HepG2 (cell line): ENCODE data around the gene PSMG3. TPM values are rescaled to one million over a fixed set of nuclear protein-coding genes. Genes with fewer than 3 reads are reported as not detected.
A peak's percentile ranks its signal among the peaks of the same experiment; 100 is the strongest.

ENCODE experiments used
- ATAD3A ChIP-seq: sonication (generic); formaldehyde crosslinking; IDR thresholded peaks from 2 replicates; pipeline ENCODE4 v1.4.0; 2020; ENCODE audit warnings: missing genetic modification reagents
- DNMT1 ChIP-seq: sonication (generic); formaldehyde crosslinking; IDR thresholded peaks from 2 replicates; pipeline ENCODE4 v1.5.1; 2020; ENCODE audit warnings: mild to moderate bottlenecking, missing genetic modification reagents
- GMEB2 ChIP-seq: IDR thresholded peaks from 2 replicates; pipeline ENCODE4 v1.6.1; 2016; ENCODE audit warnings: missing biosample characterization, missing genetic modification reagents, low read depth
- HBP1 ChIP-seq: IDR thresholded peaks from 2 replicates; pipeline ENCODE4 v1.6.1; 2016; ENCODE audit warnings: low read depth, control low read depth
- KDM4B ChIP-seq: sonication (generic); formaldehyde crosslinking; IDR thresholded peaks from 2 replicates; pipeline ENCODE4 v1.4.0; 2020; ENCODE audit warnings: missing genetic modification reagents
- RBAK ChIP-seq: sonication (generic); formaldehyde crosslinking; IDR thresholded peaks from 2 replicates; pipeline ENCODE4 v1.5.1; 2020; ENCODE audit warnings: mild to moderate bottlenecking, missing genetic modification reagents
- TFDP2 ChIP-seq: sonication (generic); formaldehyde crosslinking; IDR thresholded peaks from 2 replicates; pipeline ENCODE4 v1.4.0; 2020; ENCODE audit warnings: missing genetic modification reagents
- THYN1 ChIP-seq: sonication (generic); formaldehyde crosslinking; IDR thresholded peaks from 2 replicates; pipeline ENCODE4 v1.8.1; 2023; ENCODE audit warnings: low read depth, mild to moderate bottlenecking, moderate library complexity, missing genetic modification reagents, borderline replicate concordance
- ZFY ChIP-seq: sonication (generic); formaldehyde crosslinking; IDR thresholded peaks from 2 replicates; pipeline ENCODE4 v1.4.0; 2020; ENCODE audit warnings: missing genetic modification reagents
- ZMAT3 ChIP-seq: sonication (generic); formaldehyde crosslinking; conservative IDR thresholded peaks from 2 replicates; pipeline ENCODE4 v1.7.0; 2021; ENCODE audit warnings: missing genetic modification reagents
- ZNF34 ChIP-seq: sonication (generic); formaldehyde crosslinking; IDR thresholded peaks from 2 replicates; pipeline ENCODE4 v1.4.0; 2020; ENCODE audit warnings: mild to moderate bottlenecking, missing genetic modification reagents, borderline replicate concordance
- ZNF530 ChIP-seq: sonication (generic); formaldehyde crosslinking; IDR thresholded peaks from 2 replicates; pipeline ENCODE4 v1.5.0; 2020; ENCODE audit warnings: low read depth, mild to moderate bottlenecking, missing genetic modification reagents
- ZNF552 ChIP-seq: sonication (generic); formaldehyde crosslinking; IDR thresholded peaks from 2 replicates; pipeline ENCODE4 v1.9.0; 2022; ENCODE audit warnings: missing genetic modification reagents, mild to moderate bottlenecking, borderline replicate concordance
- ZNF615 ChIP-seq: sonication (generic); formaldehyde crosslinking; IDR thresholded peaks from 2 replicates; pipeline ENCODE4 v1.5.0; 2020; ENCODE audit warnings: mild to moderate bottlenecking, missing genetic modification reagents, borderline replicate concordance
- ZNF788 ChIP-seq: sonication (generic); formaldehyde crosslinking; IDR thresholded peaks from 2 replicates; pipeline ENCODE4 v1.5.0; 2020; ENCODE audit warnings: mild to moderate bottlenecking, missing genetic modification reagents, borderline replicate concordance
- polyA plus RNA-seq, 8 experiments: library from polyadenylated mRNA; depleted of rRNA in 3 of 8; stranded (reverse) in 7 of 8; unstranded in 1 of 8; fragments of >200 nt; fragmentation: Illumina TruSeq in 4 of 8; extraction: Trizol in 4 of 8; gene quantifications; 2 replicates each; pipeline versions ENCODE4 v1.2.1 to v1.2.3, GENCODE V29; 2011 to 2016; ENCODE audit warnings: low read depth in 4 of 8, missing spikeins in 1 of 8, mixed read lengths in 1 of 8; ENCODE audit not compliant: insufficient read depth in 1 of 8
- total RNA-seq, 5 experiments: library from RNA; depleted of rRNA; stranded (reverse); fragments of >200 nt; fragmentation: Illumina TruSeq; extraction: Trizol; gene quantifications; 2 replicates each; pipeline ENCODE4 v1.2.3, GENCODE V29; 2016; ENCODE audit warnings: low read depth in 1 of 5
- TF ChIP-seq, protein P1 (sequence below): sonication (generic); formaldehyde crosslinking; conservative IDR thresholded peaks from 2 replicates; pipeline ENCODE4 v1.4.0; 2020; ENCODE audit warnings: missing genetic modification reagents
- TF ChIP-seq, protein P2 (sequence below): sonication (generic); formaldehyde crosslinking; IDR thresholded peaks from 2 replicates; pipeline ENCODE4 v1.4.0; 2020; ENCODE audit warnings: missing genetic modification reagents

The PSMG3 gene
- total and polyA plus RNA-seq, 2 of the 13 experiments (the other 11 are each of a cell fraction or from before 2014, with no cell fraction given): 29.6 to 48.4 TPM

GRCh38 chr7:1555046-1555812 is 14.6 kb downstream of the PSMG3 start (continued):
- TF ChIP-seq ZNF615 (no peak), DNMT1 (CRISPR knock-in tag) (no peak), ATAD3A (CRISPR knock-in tag) (no peak), ZNF788 (peak; percentile 74), KDM4B (CRISPR knock-in tag) (peak; percentile 14; the same call in 1 of the 2 replicates), ZNF552 (CRISPR knock-in tag) (no peak), ZFY (CRISPR knock-in tag) (no peak), RBAK (CRISPR knock-in tag) (no peak), GMEB2 (CRISPR knock-in tag) (no peak), ZNF530 (no peak), TFDP2 (CRISPR knock-in tag) (0 out of 2 replicates have a peak, but pooled peaks have one; percentile 32), ZMAT3 (CRISPR knock-in tag) (no peak), THYN1 (CRISPR knock-in tag) (no peak), ZNF34 (CRISPR knock-in tag) (no peak), HBP1 (CRISPR knock-in tag) (no peak; the same call in 1 of the 2 replicates)
- TF ChIP-seq, protein P1, sequence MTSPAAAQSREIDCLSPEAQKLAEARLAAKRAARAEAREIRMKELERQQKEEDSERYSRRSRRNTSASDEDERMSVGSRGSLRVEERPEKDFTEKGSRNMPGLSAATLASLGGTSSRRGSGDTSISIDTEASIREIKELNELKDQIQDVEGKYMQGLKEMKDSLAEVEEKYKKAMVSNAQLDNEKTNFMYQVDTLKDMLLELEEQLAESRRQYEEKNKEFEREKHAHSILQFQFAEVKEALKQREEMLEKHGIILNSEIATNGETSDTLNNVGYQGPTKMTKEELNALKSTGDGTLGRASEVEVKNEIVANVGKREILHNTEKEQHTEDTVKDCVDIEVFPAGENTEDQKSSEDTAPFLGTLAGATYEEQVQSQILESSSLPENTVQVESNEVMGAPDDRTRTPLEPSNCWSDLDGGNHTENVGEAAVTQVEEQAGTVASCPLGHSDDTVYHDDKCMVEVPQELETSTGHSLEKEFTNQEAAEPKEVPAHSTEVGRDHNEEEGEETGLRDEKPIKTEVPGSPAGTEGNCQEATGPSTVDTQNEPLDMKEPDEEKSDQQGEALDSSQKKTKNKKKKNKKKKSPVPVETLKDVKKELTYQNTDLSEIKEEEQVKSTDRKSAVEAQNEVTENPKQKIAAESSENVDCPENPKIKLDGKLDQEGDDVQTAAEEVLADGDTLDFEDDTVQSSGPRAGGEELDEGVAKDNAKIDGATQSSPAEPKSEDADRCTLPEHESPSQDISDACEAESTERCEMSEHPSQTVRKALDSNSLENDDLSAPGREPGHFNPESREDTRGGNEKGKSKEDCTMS: no peak
- TF ChIP-seq, protein P2, sequence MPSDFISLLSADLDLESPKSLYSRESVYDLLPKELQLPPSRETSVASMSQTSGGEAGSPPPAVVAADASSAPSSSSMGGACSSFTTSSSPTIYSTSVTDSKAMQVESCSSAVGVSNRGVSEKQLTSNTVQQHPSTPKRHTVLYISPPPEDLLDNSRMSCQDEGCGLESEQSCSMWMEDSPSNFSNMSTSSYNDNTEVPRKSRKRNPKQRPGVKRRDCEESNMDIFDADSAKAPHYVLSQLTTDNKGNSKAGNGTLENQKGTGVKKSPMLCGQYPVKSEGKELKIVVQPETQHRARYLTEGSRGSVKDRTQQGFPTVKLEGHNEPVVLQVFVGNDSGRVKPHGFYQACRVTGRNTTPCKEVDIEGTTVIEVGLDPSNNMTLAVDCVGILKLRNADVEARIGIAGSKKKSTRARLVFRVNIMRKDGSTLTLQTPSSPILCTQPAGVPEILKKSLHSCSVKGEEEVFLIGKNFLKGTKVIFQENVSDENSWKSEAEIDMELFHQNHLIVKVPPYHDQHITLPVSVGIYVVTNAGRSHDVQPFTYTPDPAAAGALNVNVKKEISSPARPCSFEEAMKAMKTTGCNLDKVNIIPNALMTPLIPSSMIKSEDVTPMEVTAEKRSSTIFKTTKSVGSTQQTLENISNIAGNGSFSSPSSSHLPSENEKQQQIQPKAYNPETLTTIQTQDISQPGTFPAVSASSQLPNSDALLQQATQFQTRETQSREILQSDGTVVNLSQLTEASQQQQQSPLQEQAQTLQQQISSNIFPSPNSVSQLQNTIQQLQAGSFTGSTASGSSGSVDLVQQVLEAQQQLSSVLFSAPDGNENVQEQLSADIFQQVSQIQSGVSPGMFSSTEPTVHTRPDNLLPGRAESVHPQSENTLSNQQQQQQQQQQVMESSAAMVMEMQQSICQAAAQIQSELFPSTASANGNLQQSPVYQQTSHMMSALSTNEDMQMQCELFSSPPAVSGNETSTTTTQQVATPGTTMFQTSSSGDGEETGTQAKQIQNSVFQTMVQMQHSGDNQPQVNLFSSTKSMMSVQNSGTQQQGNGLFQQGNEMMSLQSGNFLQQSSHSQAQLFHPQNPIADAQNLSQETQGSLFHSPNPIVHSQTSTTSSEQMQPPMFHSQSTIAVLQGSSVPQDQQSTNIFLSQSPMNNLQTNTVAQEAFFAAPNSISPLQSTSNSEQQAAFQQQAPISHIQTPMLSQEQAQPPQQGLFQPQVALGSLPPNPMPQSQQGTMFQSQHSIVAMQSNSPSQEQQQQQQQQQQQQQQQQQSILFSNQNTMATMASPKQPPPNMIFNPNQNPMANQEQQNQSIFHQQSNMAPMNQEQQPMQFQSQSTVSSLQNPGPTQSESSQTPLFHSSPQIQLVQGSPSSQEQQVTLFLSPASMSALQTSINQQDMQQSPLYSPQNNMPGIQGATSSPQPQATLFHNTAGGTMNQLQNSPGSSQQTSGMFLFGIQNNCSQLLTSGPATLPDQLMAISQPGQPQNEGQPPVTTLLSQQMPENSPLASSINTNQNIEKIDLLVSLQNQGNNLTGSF (CRISPR knock-in tag): no peak
